SU-DHL-6 (cell line): ENCODE results near the gene PIGB.

ENCODE experiments used
- CTCF ChIP-seq: fragments of 200-600 bp; sonication (generic); IDR thresholded peaks from one replicate; pipeline ENCODE4 v1.5.1; 2017; ENCODE audit warnings: antibody characterized with exemption, mild to moderate bottlenecking, low read length, moderate library complexity; ENCODE audit not compliant: insufficient read depth, poor library complexity, severe bottlenecking
- EZH2phosphoT487 ChIP-seq: fragments of 200-600 bp; sonication (generic), shearing (Covaris generic); conservative IDR thresholded peaks from 2 replicates; pipeline ENCODE4 v1.6.1; 2018; ENCODE audit warnings: mild to moderate bottlenecking, antibody characterized with exemption, low read length, moderate library complexity, mixed read lengths

GRCh38 chr15:55398243-55398642, 79.2 kb downstream of the PIGB start:
- TF ChIP-seq CTCF, result no peak
- no peak for TF ChIP-seq EZH2phosphoT487
